HG03066 (cell line): ENCODE results near the gene PDE2A.
"Not testable (repeated sequence)": the region's sequence is repeated elsewhere in the genome, so short reads cannot be mapped to it uniquely, and the experiment has no call there.

Experiments
- ATAC-seq: cut with Tn5 transposase; IDR thresholded peaks from one replicate; pipeline ENCODE4 v1.9.1; 2021; ENCODE audit warnings: low read depth; ENCODE audit not compliant: unreplicated experiment

PDE2A gene

GRCh38 chr11:72561856-72562255 lies 112.4 kb downstream of the PDE2A start:
- ATAC-seq: no peak

- not testable (repeated sequence) for ATAC-seq
Measured at GRCh38 chr11:72560864-72561263, 113.4 kb downstream of the PDE2A start.

GRCh38 chr11:72556433-72556832 lies 117.8 kb downstream of the PDE2A start:
- no peak for ATAC-seq

GRCh38 chr11:72555014-72555522 lies 119.2 kb downstream of the PDE2A start:
- ATAC-seq: not testable (repeated sequence)

GRCh38 chr11:72553706-72554105 lies 120.5 kb downstream of the PDE2A start:
- no peak for ATAC-seq

GRCh38 chr11:72552399-72552910 lies 121.8 kb downstream of the PDE2A start:
- ATAC-seq: no peak

- ATAC-seq: no peak
Measured at GRCh38 chr11:72551571-72551970, 122.7 kb downstream of the PDE2A start.

GRCh38 chr11:72548463-72548862 lies 125.8 kb downstream of the PDE2A start:
- ATAC-seq: no peak

GRCh38 chr11:72546866-72547265 lies 127.4 kb downstream of the PDE2A start:
- ATAC-seq: no peak

- no peak for ATAC-seq
Measured at GRCh38 chr11:72544589-72544988, 129.6 kb downstream of the PDE2A start.

GRCh38 chr11:72543849-72544542 lies 130.2 kb downstream of the PDE2A start:
- ATAC-seq: no peak

GRCh38 chr11:72541257-72541974 lies 132.8 kb downstream of the PDE2A start:
- ATAC-seq: no peak

- no peak for ATAC-seq
Measured at GRCh38 chr11:72537051-72537450, 137.2 kb downstream of the PDE2A start.

GRCh38 chr11:72535194-72535547 lies 139.1 kb downstream of the PDE2A start:
- no peak for ATAC-seq

- ATAC-seq: no peak
Measured at GRCh38 chr11:72534371-72535193, 139.6 kb downstream of the PDE2A start.

GRCh38 chr11:72529068-72529467 lies 145.2 kb downstream of the PDE2A start:
- no peak for ATAC-seq

GRCh38 chr11:72528121-72528520 lies 146.1 kb downstream of the PDE2A start:
- no peak for ATAC-seq
